B cell (primary cell): ENCODE measurements around the gene DGKB. TPM values are rescaled to one million over a fixed set of nuclear protein-coding genes. Genes with fewer than 3 reads are reported as not detected.

Experiments
- ATAC-seq: fragments of 200-7000 bp; cut with Tn5 transposase; one replicate; pipeline ENCODE4 v1.10.0; 2021; ENCODE audit warnings: low read depth, mild to moderate bottlenecking, moderate number of reproducible peaks, moderate library complexity
- CTCF ChIA-PET: fragments of 350-600 bp; sonication (Branson Sonifier 250); formaldehyde crosslinking; loops from one replicate; lab custom pipeline; 2021; ENCODE audit warnings: antibody characterized with exemption, inconsistent platforms; lab: Charles Lee
- POLR2A ChIA-PET: fragments of 350-600 bp; sonication (Branson Sonifier 250); formaldehyde crosslinking; loops from one replicate; lab custom pipeline; 2021; ENCODE audit warnings: antibody characterized with exemption; lab: Charles Lee
- DNase-seq: peaks from one replicate; pipeline ENCODE4 v3.0.0; 2013
- H2AFZ ChIP-seq: 2 replicates; pipeline ENCODE4 v1.6.1; 2012; ENCODE audit warnings: mild to moderate bottlenecking, low read depth, low read length; ENCODE audit not compliant: insufficient read depth, poor library complexity, severe bottlenecking
- H3K27ac ChIP-seq, 2 donors: 1 replicate in 1 of 2; 2 replicates in 1 of 2; pipeline ENCODE4 v1.5.1; 2012 to 2013; ENCODE audit warnings: low read length in 2 of 2, mild to moderate bottlenecking in 2 of 2, moderate library complexity in 1 of 2
- H3K27me3 ChIP-seq, 4 experiments: fragments of 200-600 bp in 1 of 4; sonication (generic) in 1 of 4; replicated peaks in 1 of 4; 1 replicate in 2 of 4; 2 replicates in 2 of 4; pipeline versions ENCODE4 v1.6.1 to v1.7.0; 2013 to 2016; ENCODE audit warnings: low read length in 3 of 4, mild to moderate bottlenecking in 2 of 4, mixed read lengths in 1 of 4, moderate library complexity in 1 of 4; ENCODE audit not compliant: insufficient read depth in 4 of 4, control insufficient read depth in 3 of 4; ENCODE audit errors: control extremely low read depth in 1 of 4
- H3K36me3 ChIP-seq, 2 experiments: replicated peaks in 1 of 2; 1 replicate in 1 of 2; 2 replicates in 1 of 2; pipeline versions ENCODE4 v1.6.1 to v1.7.1; 2013; ENCODE audit warnings: low read length in 1 of 2; ENCODE audit not compliant: insufficient read depth in 2 of 2, control insufficient read depth in 1 of 2; ENCODE audit errors: control extremely low read depth in 1 of 2, extremely low read depth in 1 of 2
- H3K4me1 ChIP-seq, 2 donors: fragments of 200-600 bp in 1 of 2; sonication (generic) in 1 of 2; 1 replicate in 1 of 2; 2 replicates in 1 of 2; pipeline versions ENCODE4 v1.5.1 to v1.6.1; 2013 to 2017; ENCODE audit warnings: low read length in 2 of 2; ENCODE audit not compliant: control insufficient read depth in 2 of 2, insufficient read depth in 2 of 2
- H3K4me2 ChIP-seq: replicated peaks from 2 replicates; pipeline ENCODE3; 2012; ENCODE audit warnings: mild to moderate bottlenecking, low read depth, low read length; ENCODE audit not compliant: poor library complexity, severe bottlenecking
- H3K4me3 ChIP-seq, 5 experiments: fragments of 200-600 bp in 1 of 5; sonication (generic) in 1 of 5; 1 replicate in 3 of 5; 2 replicates in 2 of 5; pipeline versions ENCODE4 v1.5.1 to v1.7.0; 2011 to 2016; ENCODE audit warnings: low read length in 4 of 5, mild to moderate bottlenecking in 4 of 5, low read depth in 2 of 5, control low read depth in 1 of 5, moderate library complexity in 1 of 5; ENCODE audit not compliant: insufficient read depth in 1 of 5; ENCODE audit errors: control extremely low read depth in 1 of 5, extremely low read depth in 1 of 5
- H3K79me2 ChIP-seq: fragments of 200-600 bp; sonication (generic); one replicate; pipeline ENCODE4 v1.6.0; 2016; ENCODE audit warnings: low read length; ENCODE audit not compliant: control insufficient read depth, insufficient read depth
- H3K9ac ChIP-seq: fragments of 200-600 bp; sonication (generic); 2 replicates; pipeline ENCODE4 v1.6.1; 2017; ENCODE audit warnings: mild to moderate bottlenecking, low read length, moderate library complexity
- H3K9me3 ChIP-seq, 3 donors: one replicate each; pipeline versions ENCODE4 v1.6.1 to v1.7.1; 2013; ENCODE audit warnings: low read length in 2 of 3; ENCODE audit not compliant: control insufficient read depth in 2 of 3, insufficient read depth in 1 of 3; ENCODE audit errors: control extremely low read depth in 1 of 3
- H4K20me1 ChIP-seq: 2 replicates; pipeline ENCODE4 v1.6.0; 2012; ENCODE audit warnings: mild to moderate bottlenecking, low read length; ENCODE audit not compliant: insufficient read depth, control insufficient read depth, poor library complexity, severe bottlenecking
- H3K27ac Mint-ChIP-seq: one replicate; pipeline ENCODE4 v1.8.0; 2021; ENCODE audit warnings: mixed read lengths
- H3K27me3 Mint-ChIP-seq: one replicate; pipeline ENCODE4 v1.8.0; 2021; ENCODE audit warnings: mixed read lengths
- H3K4me1 Mint-ChIP-seq: one replicate; pipeline ENCODE4 v1.8.0; 2021; ENCODE audit warnings: mixed read lengths
- H3K4me3 Mint-ChIP-seq: one replicate; pipeline ENCODE4 v1.8.0; 2021; ENCODE audit warnings: mixed read lengths
- H3K9me3 Mint-ChIP-seq: one replicate; pipeline ENCODE4 v1.8.0; 2022; ENCODE audit warnings: mixed read lengths; ENCODE audit not compliant: insufficient read depth
- EZH2 ChIP-seq: IDR thresholded peaks from 2 replicates; pipeline ENCODE4 v1.6.1; 2012; ENCODE audit warnings: borderline replicate concordance, low read depth, mild to moderate bottlenecking, moderate library complexity, low read length; ENCODE audit not compliant: insufficient read depth, poor library complexity, severe bottlenecking
- WGBS: methylation state at CpG from one replicate; pipeline ENCODE4 v1.1.5; 2013; ENCODE audit warnings: missing lambda C conversion rate; ENCODE audit not compliant: insufficient coverage; 5-methylcytosine and 5-hydroxymethylcytosine counted together
- intact Hi-C: fragments of 100-400 bp; cut with micrococcal nuclease; formaldehyde crosslinking; loops from one replicate; pipeline ENCODE4 v1.10.0; 2022
- polyA plus RNA-seq: library from polyadenylated mRNA; depleted of rRNA; stranded (reverse); fragments of >200 nt; gene quantifications from 2 replicates; pipeline ENCODE4 v1.2.3, GENCODE V29; 2012
- total RNA-seq, 2 donors: library from RNA; stranded (reverse); fragments of 120-200 nt in 1 of 2; gene quantifications; 1 replicate in 1 of 2; 2 replicates in 1 of 2; pipeline versions ENCODE4 v1.2.3 to v1.2.4, GENCODE V29; 2013 to 2022
- TF ChIP-seq, protein P1 (sequence below): fragments of 200-600 bp; IDR thresholded peaks from one replicate; pipeline ENCODE4 v1.8.0; 2022; ENCODE audit warnings: antibody characterized with exemption, mild to moderate bottlenecking

Gene DGKB
- total and polyA plus RNA-seq, 2 donors (not counting 1 experiment from before 2014, with no cell fraction given) = not detected

- Mint-ChIP-seq H3K27me3 (no peaks in the 10 kb centered on the region), H3K4me3 (no peak overlapping the region), H3K27ac (no peak overlapping the region), H3K9me3 (no peaks in the 10 kb centered on the region), H3K4me1 (no peaks in the 10 kb centered on the region)
- Histone ChIP-seq H3K9me3 (no peaks in the 10 kb centered on the region), H3K79me2 (no peaks in the 10 kb centered on the region), H3K4me3 (no peak overlapping the region), H4K20me1 (no peaks in the 10 kb centered on the region), H3K36me3 (no peaks in the 10 kb centered on the region), H3K4me1 (no peaks in the 10 kb centered on the region), H3K27me3 (no peaks in the 10 kb centered on the region), H3K4me2 (no peak overlapping the region), H3K27ac (no peak overlapping the region), H3K9ac (no peak overlapping the region), H2AFZ (no peak overlapping the region)
- POLR2A ChIA-PET = no interaction called here
- 88% methylated on average over 1 of the region's 3 CpGs for WGBS
- DNase-seq (no peak), ATAC-seq (no peak)
- intact Hi-C loops = no loop called here
- CTCF ChIA-PET = no interaction called here
- TF ChIP-seq, protein P1, sequence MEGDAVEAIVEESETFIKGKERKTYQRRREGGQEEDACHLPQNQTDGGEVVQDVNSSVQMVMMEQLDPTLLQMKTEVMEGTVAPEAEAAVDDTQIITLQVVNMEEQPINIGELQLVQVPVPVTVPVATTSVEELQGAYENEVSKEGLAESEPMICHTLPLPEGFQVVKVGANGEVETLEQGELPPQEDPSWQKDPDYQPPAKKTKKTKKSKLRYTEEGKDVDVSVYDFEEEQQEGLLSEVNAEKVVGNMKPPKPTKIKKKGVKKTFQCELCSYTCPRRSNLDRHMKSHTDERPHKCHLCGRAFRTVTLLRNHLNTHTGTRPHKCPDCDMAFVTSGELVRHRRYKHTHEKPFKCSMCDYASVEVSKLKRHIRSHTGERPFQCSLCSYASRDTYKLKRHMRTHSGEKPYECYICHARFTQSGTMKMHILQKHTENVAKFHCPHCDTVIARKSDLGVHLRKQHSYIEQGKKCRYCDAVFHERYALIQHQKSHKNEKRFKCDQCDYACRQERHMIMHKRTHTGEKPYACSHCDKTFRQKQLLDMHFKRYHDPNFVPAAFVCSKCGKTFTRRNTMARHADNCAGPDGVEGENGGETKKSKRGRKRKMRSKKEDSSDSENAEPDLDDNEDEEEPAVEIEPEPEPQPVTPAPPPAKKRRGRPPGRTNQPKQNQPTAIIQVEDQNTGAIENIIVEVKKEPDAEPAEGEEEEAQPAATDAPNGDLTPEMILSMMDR = no peak
- TF ChIP-seq EZH2 = no peak
Measured at GRCh38 chr7:14833707-14834106, 68.8 kb downstream of the DGKB start.

GRCh38 chr7:14828053-14828452 is 74.5 kb downstream of the DGKB start:
- intact Hi-C loops = no loop called here
- H3K9me3 Mint-ChIP-seq = no peaks in the 10 kb centered on the region
- H3K4me2 ChIP-seq = no peak overlapping the region
- ChIA-PET POLR2A (no interaction called here), CTCF (no interaction called here)
- H3K9me3 ChIP-seq = no peaks in the 10 kb centered on the region
- H3K4me3 ChIP-seq = no peak overlapping the region
- H3K36me3 ChIP-seq = no peaks in the 10 kb centered on the region
- no peak overlapping the region for H3K27ac ChIP-seq
- H2AFZ ChIP-seq = no peak overlapping the region
- H3K27me3 ChIP-seq = no peaks in the 10 kb centered on the region
- no peak for TF ChIP-seq EZH2
- TF ChIP-seq, protein P1 = no peak
- H3K4me3 Mint-ChIP-seq = no peak overlapping the region
- H3K79me2 ChIP-seq = no peaks in the 10 kb centered on the region
- no peaks in the 10 kb centered on the region for H3K4me1 Mint-ChIP-seq
- H4K20me1 ChIP-seq = no peaks in the 10 kb centered on the region
- H3K9ac ChIP-seq = no peak overlapping the region
- no peaks in the 10 kb centered on the region for H3K4me1 ChIP-seq
- H3K27me3 Mint-ChIP-seq = no peaks in the 10 kb centered on the region
- DNase-seq (no peak), ATAC-seq (no peak)
- no CpG with 5 or more reads among the region's 2 CpGs for WGBS
- no peak overlapping the region for H3K27ac Mint-ChIP-seq
